Spleen (tissue), 11 donors: ENCODE data around the gene PDE4D. TPM values are rescaled to one million over a fixed set of nuclear protein-coding genes. Genes with fewer than 3 reads are reported as not detected.
A peak's percentile ranks its signal among the peaks of the same experiment; 100 is the strongest.

Source experiments
- DNase-seq: peaks from one replicate; pipeline ENCODE4 v3.0.0-alpha.2; 2020
- H3K27ac ChIP-seq, 8 donors: fragments of 200-600 bp; sonication (generic) in 7 of 8; 1 replicate in 4 of 8; 2 replicates in 4 of 8; pipeline versions ENCODE4 v1.5.0 to v1.8.0; 2016 to 2021; ENCODE audit warnings: inconsistent platforms in 4 of 8, mild to moderate bottlenecking in 4 of 8, moderate library complexity in 1 of 8
- H3K27me3 ChIP-seq, 7 donors: fragments of 200-600 bp; sonication (generic) in 6 of 7; replicated peaks in 1 of 7; 1 replicate in 4 of 7; 2 replicates in 3 of 7; pipeline versions ENCODE4 v1.5.0 to v1.8.0; 2016 to 2021; ENCODE audit warnings: inconsistent platforms in 3 of 7, mild to moderate bottlenecking in 1 of 7
- H3K36me3 ChIP-seq, 6 donors: fragments of 200-600 bp; sonication (generic) in 5 of 6; 1 replicate in 4 of 6; 2 replicates in 2 of 6; pipeline versions ENCODE4 v1.5.0 to v1.8.0; 2016 to 2021; ENCODE audit warnings: inconsistent platforms in 2 of 6
- H3K4me1 ChIP-seq, 6 donors: fragments of 200-600 bp; sonication (generic) in 5 of 6; 1 replicate in 3 of 6; 2 replicates in 3 of 6; pipeline versions ENCODE4 v1.5.0 to v1.8.0; 2016 to 2021; ENCODE audit warnings: inconsistent platforms in 3 of 6
- H3K4me3 ChIP-seq, 8 donors: fragments of 200-600 bp; sonication (generic) in 7 of 8; 1 replicate in 4 of 8; 2 replicates in 4 of 8; pipeline versions ENCODE4 v1.5.0 to v1.8.0; 2016 to 2021; ENCODE audit warnings: inconsistent platforms in 4 of 8, mild to moderate bottlenecking in 4 of 8, moderate library complexity in 2 of 8
- H3K9me3 ChIP-seq, 8 donors: fragments of 200-600 bp; sonication (generic) in 7 of 8; 1 replicate in 4 of 8; 2 replicates in 4 of 8; pipeline versions ENCODE4 v1.5.0 to v1.8.0; 2016 to 2021; ENCODE audit warnings: inconsistent platforms in 4 of 8
- CTCF ChIP-seq, 11 experiments: fragments of 200-600 bp in 7 of 11; fragments of 450-650 bp in 4 of 11; sonication (generic) in 4 of 11; IDR thresholded peaks in 8 of 11; conservative IDR thresholded peaks in 3 of 11; 1 replicate in 7 of 11; 2 replicates in 4 of 11; pipeline versions ENCODE4 v1.4.0 to v1.8.0; 2016 to 2021; ENCODE audit warnings: antibody characterized with exemption in 11 of 11, inconsistent platforms in 4 of 11, mild to moderate bottlenecking in 1 of 11
- POLR2A ChIP-seq, 3 donors: fragments of 450-650 bp; IDR thresholded peaks; one replicate each; pipeline ENCODE4 v1.5.1; 2017; ENCODE audit warnings: antibody characterized with exemption in 3 of 3, mild to moderate bottlenecking in 1 of 3
- POLR2AphosphoS5 ChIP-seq, 3 donors: sonication (generic); formaldehyde crosslinking; IDR thresholded peaks; one replicate each; pipeline ENCODE4 v1.5.1; 2017; ENCODE audit warnings: antibody characterized with exemption in 3 of 3
- WGBS, 5 donors: extraction: QIAGEN DNeasy Blood & Tissue Kit in 3 of 5; methylation state at CpG; one replicate each; pipeline versions ENCODE4 v1.1.5 to v1.1.7; 2013 to 2018; 5-methylcytosine and 5-hydroxymethylcytosine counted together
- intact Hi-C: fragments of 100-400 bp; cut with DNase I; formaldehyde crosslinking; loops from one replicate; pipeline ENCODE4 v1.15.0; 2023; ENCODE audit warnings: low total_unique reads
- polyA plus RNA-seq, 3 donors: library from polyadenylated mRNA; stranded (reverse); fragments of 200-250 nt; gene quantifications; one replicate each; pipeline ENCODE4 v1.2.1, GENCODE V29; 2013
- total RNA-seq, 7 donors: library from RNA; depleted of rRNA in 3 of 7; stranded (reverse); fragments of >200 nt in 3 of 7; fragmentation: NEBNext Ultra II Directional in 4 of 7; extraction: Animal tissue kit (Norgen Biotek cat#: 25700) in 4 of 7; gene quantifications; one replicate each; pipeline versions ENCODE4 v1.1.0 to v1.2.1, GENCODE V29; 2016 to 2021
- donor health status: healthy with polysubstance abuse.
- donor health status: DM: no; HTN: no; CAD: no; lungs with moderate emphysema.
- donor health status: DM: no; HTN: no; CAD: no.
- donor health status: Bipolar disorder and iron deficiency.
- donor health status: healthy.
- donor health status: DM: no; HTN: no; CAD: no.
- donor health status: DM: yes; HTN: yes; CAD: no.

The PDE4D gene
- total and polyA plus RNA-seq, 10 donors: 0.88 to 51.8 (median 18.2) TPM

DNA sequence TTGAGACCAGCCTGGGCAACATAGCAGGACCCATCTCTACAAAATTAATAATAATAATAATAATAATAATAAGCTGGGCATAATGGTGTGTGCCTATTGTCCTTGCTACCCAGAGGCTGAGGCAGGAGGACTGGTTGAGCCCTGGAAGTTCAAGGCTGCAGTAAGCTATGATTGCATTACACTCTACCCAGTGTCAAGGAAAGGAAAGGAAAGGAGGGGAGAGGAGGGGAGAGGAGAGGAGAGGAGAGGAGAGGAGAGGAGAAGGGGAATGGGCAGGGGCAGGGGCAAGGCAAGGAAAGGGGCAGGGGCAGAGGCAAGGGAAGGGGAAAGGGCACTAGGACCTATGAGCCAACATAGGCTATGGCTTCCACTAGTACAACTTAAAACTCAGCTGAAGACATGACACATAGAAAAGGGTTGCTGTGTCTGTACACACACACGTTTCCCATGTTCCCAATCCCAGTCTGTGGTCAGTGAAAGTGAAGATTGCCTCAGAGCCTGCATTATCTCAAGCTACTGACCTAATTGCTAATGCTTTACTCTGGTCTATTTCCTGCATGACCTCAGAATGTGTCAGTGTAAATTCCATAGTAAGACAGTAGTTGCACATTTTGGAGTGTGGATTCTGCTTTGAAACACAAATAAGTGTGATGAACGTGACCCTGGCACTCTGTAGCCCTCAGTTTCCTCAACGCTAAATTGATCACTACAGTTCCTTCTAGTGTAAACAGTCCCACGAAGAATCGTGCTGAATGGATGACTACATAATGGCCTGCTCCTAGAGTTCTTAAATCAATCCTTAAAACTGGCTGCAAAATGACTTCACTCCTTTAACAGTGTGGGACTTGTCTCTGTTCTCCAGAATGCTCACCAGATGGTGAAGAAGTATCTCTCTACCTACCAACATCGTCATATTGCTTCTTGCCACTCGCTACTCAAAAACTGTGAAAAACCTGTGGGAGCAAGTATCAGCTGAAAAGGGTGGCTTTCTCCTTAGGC, 813.6 kb downstream of the PDE4D start:
- Histone ChIP-seq H3K27ac (peak overlapping the region in 3 of 8 donors; percentile 8 to 31 (median 20)), H3K27me3 (no peaks in the 10 kb centered on the region), H3K4me3 (no peak overlapping the region), H3K9me3 (no peaks in the 10 kb centered on the region), H3K36me3 (no peaks in the 10 kb centered on the region), H3K4me1 (no peaks in the 10 kb centered on the region)
- no peak for TF ChIP-seq POLR2AphosphoS5 (IDR thresholded peaks at IDR 0.05)
- TF ChIP-seq POLR2A (IDR thresholded peaks at IDR 0.05): no peak
- WGBS, 5 donors: 68 to 83% (median 78%) methylated on average over 7 of the region's 7 CpGs
- no peak for DNase-seq
- intact Hi-C loops: no loop called here

GRCh38 chr5:59071755-59072549, 821.6 kb downstream of the PDE4D start:
- H3K27ac ChIP-seq: no peak overlapping the region
- H3K4me3 ChIP-seq: no peak overlapping the region
- H3K36me3 ChIP-seq: no peaks in the 10 kb centered on the region
- no peaks in the 10 kb centered on the region for H3K27me3 ChIP-seq
- no peak for DNase-seq
- H3K9me3 ChIP-seq: no peaks in the 10 kb centered on the region
- H3K4me1 ChIP-seq: no peaks in the 10 kb centered on the region
- WGBS, 5 donors: 92 to 95% (median 93%) methylated on average over 12 of the region's 12 CpGs
- intact Hi-C loops: no loop called here
- TF ChIP-seq CTCF (IDR thresholded peaks at IDR 0.05 in 8 of 11, conservative IDR thresholded peaks at IDR 0.05 in 3 of 11) (no peak), POLR2A (IDR thresholded peaks at IDR 0.05) (no peak), POLR2AphosphoS5 (IDR thresholded peaks at IDR 0.05) (no peak)

- H3K4me1 ChIP-seq: peaks cover 0 to under 1% (median 0%) of the 10 kb centered on the region in 6 donors
- no peaks in the 10 kb centered on the region for H3K9me3 ChIP-seq
- DNase-seq: no peak
- H3K36me3 ChIP-seq: no peaks in the 10 kb centered on the region
- WGBS, 5 donors: 66 to 78% (median 72%) methylated on average over 2 of the region's 2 CpGs
- no peak overlapping the region for H3K27ac ChIP-seq
- no peak overlapping the region for H3K4me3 ChIP-seq
- intact Hi-C loops: no loop called here
- no peaks in the 10 kb centered on the region for H3K27me3 ChIP-seq
- no peak for TF ChIP-seq POLR2A (IDR thresholded peaks at IDR 0.05)
- TF ChIP-seq CTCF (IDR thresholded peaks at IDR 0.05 in 8 of 11, conservative IDR thresholded peaks at IDR 0.05 in 3 of 11): no peak
- TF ChIP-seq POLR2AphosphoS5 (IDR thresholded peaks at IDR 0.05): no peak
Observed at GRCh38 chr5:59069438-59070079, 824.0 kb downstream of the PDE4D start.

GRCh38 chr5:59067956-59068656, 825.4 kb downstream of the PDE4D start:
- intact Hi-C loops: no loop called here
- H3K4me3 ChIP-seq: no peak overlapping the region
- 84 to 96% (median 89%) methylated on average over 4 of the region's 4 CpGs for WGBS, 5 donors
- no peak for DNase-seq
- no peaks in the 10 kb centered on the region for H3K9me3 ChIP-seq
- no peak overlapping the region for H3K27ac ChIP-seq
- H3K27me3 ChIP-seq: no peaks in the 10 kb centered on the region
- no peaks in the 10 kb centered on the region for H3K36me3 ChIP-seq
- H3K4me1 ChIP-seq: peaks cover 0 to 8% (median 0%) of the 10 kb centered on the region in 6 donors
- no peak for TF ChIP-seq CTCF (IDR thresholded peaks at IDR 0.05 in 8 of 11, conservative IDR thresholded peaks at IDR 0.05 in 3 of 11)
- no peak for TF ChIP-seq POLR2A (IDR thresholded peaks at IDR 0.05)
- no peak for TF ChIP-seq POLR2AphosphoS5 (IDR thresholded peaks at IDR 0.05)
